Ureter (tissue), 1 donor: ENCODE measurements around the gene C1orf21. TPM values are rescaled to one million over a fixed set of nuclear protein-coding genes. Genes with fewer than 3 reads are reported as not detected.
A peak's percentile ranks its signal among the peaks of the same experiment; 100 is the strongest.

Source experiments
- DNase-seq: peaks from one replicate; pipeline ENCODE4 v3.0.0-alpha.2; 2020; ENCODE audit warnings: low spot score
- total RNA-seq: library from RNA; stranded (reverse); gene quantifications from one replicate; pipeline ENCODE4 v1.2.4, GENCODE V29; 2023
- donor health status: DM: yes; HTN: yes; CAD: no.

Gene C1orf21
- total RNA-seq, 1 donor from 2014 or later, result 83.6 TPM

- DNase-seq, result no peak
Measured at GRCh38 chr1:184412472-184412871, 25.6 kb downstream of the C1orf21 start.

GRCh38 chr1:184416481-184416880 lies 29.7 kb downstream of the C1orf21 start:
- no peak for DNase-seq

GRCh38 chr1:184416946-184417345 lies 30.1 kb downstream of the C1orf21 start:
- DNase-seq, result no peak

DNA sequence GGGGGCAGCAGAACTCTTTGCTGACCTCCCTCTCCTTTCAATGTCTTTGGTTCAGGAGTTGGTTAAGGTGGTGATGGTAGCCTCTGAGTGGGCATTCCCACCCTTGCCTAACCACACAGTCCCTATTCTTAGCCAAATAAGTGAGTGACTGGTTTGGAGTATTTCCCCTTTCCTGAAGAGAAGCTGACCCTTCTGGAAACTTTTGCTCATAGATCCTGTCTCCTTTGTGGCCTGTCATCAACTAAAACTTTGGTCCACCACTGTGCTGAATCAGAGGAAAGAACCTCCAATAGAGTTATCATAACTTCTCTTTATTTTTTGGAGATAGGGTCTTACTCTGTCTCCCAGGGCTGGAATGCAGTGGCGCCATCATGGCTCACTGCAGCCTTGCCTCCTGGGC lies 31.1 kb downstream of the C1orf21 start:
- DNase-seq, result no peak

- no peak for DNase-seq
Measured at GRCh38 chr1:184418652-184419349, 32.0 kb downstream of the C1orf21 start.

- no peak for DNase-seq
Measured at GRCh38 chr1:184419350-184420161, 32.7 kb downstream of the C1orf21 start.

DNA sequence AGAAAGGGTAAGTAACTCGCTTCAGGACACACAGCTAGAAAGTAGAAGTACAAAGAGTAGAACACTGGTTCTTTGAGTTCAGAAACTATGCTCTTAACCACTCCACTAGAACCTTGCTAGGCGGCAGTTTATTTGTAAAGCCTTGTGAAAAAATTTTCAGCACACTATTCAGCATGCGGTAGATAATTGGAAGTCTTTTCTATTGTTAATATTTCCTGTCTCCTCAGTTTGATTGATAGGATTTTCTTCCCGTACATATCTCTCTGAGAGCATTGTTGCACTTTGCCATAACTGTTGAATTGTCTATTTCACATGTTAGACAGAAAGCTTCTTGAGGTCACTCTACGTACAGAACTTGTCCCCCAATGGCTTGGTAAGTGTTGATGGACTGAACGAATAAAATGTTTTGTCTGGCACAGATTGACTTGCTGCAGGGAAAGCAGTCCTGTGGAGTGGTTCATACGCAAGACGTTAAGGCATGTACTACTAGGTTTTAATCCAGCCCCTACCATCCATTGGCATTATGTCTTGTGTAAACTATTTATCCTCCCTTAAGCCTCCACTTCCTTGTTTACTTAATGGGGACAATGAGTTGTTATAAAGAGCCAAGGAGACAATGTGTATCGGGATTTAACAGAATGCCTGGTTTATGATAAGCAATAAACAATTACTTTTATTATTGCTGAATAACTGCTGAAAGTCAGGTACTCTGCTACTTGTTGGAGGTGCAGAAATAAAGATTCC lies 35.8 kb downstream of the C1orf21 start:
- no peak for DNase-seq

- DNase-seq, result no peak
Measured at GRCh38 chr1:184423649-184424048, 36.8 kb downstream of the C1orf21 start.

DNA sequence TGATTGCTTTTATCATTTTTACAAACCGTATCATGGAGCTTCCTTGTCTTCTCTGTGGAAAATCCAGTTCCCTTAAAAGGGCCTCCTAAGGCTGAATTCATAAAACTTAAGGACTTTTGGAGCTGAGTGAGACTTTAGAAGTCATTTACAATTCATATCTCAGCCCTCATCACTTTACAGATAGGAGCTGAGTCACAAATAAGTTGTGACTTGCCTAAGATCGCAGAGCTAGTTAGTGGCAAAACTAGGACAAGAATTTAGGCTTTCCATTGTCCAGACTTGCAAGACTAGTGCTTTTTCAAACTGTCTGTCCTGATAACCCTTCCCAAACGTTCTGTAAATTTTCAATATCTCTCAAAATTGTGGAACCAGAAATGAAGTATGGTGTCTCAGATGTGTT lies 37.3 kb downstream of the C1orf21 start:
- DNase-seq, result no peak

GRCh38 chr1:184424945-184425344 lies 38.1 kb downstream of the C1orf21 start:
- no peak for DNase-seq

GRCh38 chr1:184425449-184426277 lies 38.8 kb downstream of the C1orf21 start:
- DNase-seq, result peak; percentile 69

GRCh38 chr1:184426278-184426674 lies 39.4 kb downstream of the C1orf21 start:
- no peak for DNase-seq

DNA sequence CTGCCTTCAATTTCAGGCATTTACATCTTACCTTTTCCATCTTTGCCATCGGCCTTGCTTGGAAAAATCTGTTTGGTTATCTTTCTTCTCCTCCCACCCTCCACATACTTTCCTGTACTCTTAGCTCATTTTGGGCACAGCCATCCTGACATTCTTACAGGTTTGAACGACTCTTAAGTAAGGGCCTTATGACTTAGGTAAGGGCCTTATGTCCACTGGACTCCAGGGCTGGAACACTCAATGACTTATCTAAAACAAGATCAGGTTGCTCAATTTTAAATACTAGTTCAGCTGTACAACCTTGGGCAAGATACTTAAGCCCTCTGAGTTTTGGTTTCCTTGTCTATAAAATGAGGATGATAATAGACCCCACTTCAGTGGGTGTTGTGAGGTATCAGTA lies 40.9 kb downstream of the C1orf21 start:
- DNase-seq, result no peak

DNA sequence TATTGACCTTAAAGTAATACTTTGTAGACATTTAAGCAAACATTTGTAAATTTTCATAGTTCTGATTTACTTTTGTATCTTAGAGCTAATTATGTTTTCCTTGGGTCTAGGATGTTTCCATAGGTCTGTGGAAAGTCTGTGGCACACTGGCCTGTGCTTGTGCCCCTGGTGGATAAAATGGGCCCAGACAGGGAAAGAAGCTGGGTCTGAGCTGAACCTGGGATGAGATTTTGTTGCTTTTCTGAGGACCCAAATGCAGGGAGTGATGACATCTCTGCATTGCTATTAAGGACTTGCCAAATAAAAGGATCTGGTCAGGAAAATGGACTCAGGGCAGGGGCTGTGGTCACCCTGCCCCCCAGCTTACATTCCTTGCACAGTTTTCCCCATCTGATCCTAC lies 41.8 kb downstream of the C1orf21 start:
- DNase-seq, result no peak

DNA sequence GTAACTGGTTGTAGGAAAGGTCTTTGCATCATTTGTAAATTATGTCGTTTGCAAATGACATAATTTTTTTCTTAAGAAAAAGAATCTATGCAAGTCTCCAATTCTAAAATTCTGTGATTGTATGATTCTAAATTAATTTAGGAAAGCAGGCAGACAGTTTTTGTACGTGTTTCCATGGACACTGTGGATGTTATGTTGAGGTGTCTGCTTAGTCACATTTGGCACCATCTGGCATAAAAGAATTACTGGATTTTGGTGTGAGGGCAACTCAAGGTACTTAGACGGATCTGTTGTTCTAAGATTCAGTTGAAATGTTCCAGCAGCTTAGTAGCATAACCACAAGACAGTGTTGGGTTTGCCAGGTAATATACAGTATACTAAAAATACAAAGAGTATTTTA lies 42.5 kb downstream of the C1orf21 start:
- DNase-seq, result no peak

DNA sequence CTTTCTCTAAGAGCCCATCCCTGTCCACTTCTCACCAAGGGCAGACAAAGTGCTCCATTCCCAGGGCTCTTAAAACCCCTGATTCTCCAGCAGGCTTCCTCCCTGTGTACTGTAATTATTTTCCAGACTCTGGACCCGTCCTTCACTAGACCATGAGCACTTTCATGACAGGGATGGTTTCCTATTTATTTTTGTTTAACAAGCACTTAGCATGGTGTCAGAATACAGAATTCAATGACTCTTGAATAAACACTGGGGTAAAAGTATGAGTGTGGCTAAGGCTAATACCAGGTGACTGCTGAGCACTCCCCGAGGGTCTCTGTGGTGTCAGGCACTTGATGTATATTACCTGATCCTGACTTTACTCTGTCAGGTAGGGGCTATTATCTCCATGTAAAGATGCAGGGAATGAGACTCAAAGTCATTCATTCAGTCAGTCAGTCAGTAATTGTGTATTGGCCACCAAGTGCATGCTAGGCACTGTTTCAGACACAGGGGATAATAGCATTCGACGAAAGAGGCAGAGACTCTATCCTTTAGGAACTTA lies 47.2 kb downstream of the C1orf21 start:
- DNase-seq, result no peak

DNA sequence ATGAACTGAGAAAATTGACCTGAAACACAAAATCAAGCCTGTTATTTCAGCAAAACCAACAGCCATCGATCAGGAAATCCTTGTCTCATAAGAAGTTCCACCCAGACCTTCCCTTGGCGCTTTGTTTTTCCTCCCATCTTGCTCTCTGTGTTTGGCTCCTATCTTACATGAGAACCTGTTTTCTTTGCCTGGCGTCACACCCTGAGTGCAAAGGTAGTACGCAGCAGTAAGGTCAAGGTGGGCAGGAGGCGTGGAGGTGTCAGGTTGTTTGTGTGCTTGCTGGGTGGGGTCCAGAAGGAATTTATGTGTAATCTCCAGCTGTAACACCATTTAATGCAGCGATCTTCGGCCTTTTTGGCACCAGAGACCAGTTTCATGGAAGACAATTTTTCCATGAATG lies 50.5 kb downstream of the C1orf21 start:
- DNase-seq, result no peak

GRCh38 chr1:184438363-184438762 lies 51.5 kb downstream of the C1orf21 start:
- no peak for DNase-seq

DNA sequence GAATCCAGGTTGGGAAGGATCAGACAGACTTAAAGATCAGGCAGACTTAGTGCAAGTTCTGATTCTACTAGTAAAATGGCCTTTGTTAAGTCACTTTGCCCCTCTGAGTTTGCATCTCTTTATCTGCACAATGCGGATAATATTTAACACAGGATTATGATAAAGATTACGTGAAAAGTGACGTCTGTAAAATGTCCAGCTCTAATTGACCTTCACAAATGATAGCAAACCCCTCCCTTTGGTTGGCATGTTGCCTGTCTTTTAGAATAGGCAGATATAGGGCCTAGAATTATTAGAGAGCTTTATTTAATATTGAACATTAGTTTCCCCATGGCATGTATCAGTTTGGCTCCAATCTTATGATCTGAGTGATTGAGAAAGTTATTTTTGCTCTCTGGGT lies 55.4 kb downstream of the C1orf21 start:
- no peak for DNase-seq

DNA sequence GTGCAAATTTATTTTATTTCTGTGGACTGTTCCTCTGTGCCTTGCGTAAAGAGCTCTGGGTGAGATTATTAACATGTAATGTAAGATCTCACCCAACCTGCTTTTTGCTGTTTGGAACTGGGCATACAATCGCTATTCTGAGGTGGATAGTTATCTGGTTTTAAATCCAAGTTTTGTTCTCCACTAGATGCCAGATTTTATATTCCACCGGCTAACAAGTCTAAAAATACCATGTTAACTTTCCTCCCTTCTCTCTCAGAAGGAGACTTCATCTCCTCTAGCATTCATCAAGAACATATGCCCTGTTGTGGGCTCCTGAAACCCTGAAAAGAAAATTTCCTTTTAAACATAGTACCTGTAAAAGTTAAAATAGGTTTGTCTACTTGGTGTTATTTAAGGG lies 56.4 kb downstream of the C1orf21 start:
- no peak for DNase-seq

DNA sequence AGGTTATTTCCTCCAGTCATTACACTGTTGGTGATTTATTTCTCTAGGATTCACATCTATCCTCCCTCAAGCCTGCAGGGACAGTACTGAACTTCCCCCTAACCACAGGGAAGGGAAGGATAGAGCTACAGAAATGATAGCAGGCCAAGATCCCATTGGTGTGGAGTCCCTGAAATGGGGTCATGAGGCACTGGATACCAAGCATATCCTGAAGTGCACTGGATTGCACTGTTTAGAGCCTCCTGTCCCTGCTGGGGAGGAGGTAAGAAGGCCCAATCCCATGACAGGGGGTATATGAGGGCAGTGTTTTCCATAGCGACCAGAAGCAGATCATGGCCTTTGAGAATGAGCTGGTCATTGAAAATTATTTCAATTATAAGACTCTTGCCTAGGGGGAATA lies 56.8 kb downstream of the C1orf21 start:
- DNase-seq, result no peak
